K562 (cell line): Measurements from ENCODE around the gene CACNA1I. TPM values are rescaled to one million over a fixed set of nuclear protein-coding genes. Genes with fewer than 3 reads are reported as not detected.

Experiments used
- ATAC-seq: fragments of 200-7000 bp; cut with Tn5 transposase; 3 replicates; pipeline ENCODE4 v1.9.1; 2020; ENCODE audit warnings: moderate library complexity
- BruUV-seq: library from RNA; stranded (reverse); fragments of 400-500 nt; replicated peaks from 2 replicates; lab custom pipeline; 2021; lab: Mats Ljungman, UMichigan
- CTCF ChIA-PET: fragments of 300-600 bp; formaldehyde crosslinking; extraction: SDS; loops from one replicate; lab custom pipeline; 2021; ENCODE audit warnings: low intra/inter-chr PET ratio; lab: Yijun Ruan, JAX
- POLR2A ChIA-PET: fragments of 300-600, 350-650 bp; sonication (Branson Sonifier 250); formaldehyde crosslinking; extraction: SDS; loops from one replicate; lab custom pipeline; 2021; ENCODE audit warnings: antibody characterized with exemption, inconsistent platforms; lab: Yijun Ruan, JAX
- DNase-seq, 4 experiments: peaks; one replicate each; pipeline versions ENCODE4 v3.0.0 to v3.0.0-alpha.2; 2011 to 2018; ENCODE audit warnings: low spot score in 3 of 4, mixed read lengths in 3 of 4; ENCODE audit errors: extremely low read depth in 1 of 4
- FAIRE-seq: peaks from 2 replicates; lab custom pipeline; 2011; peaks lifted over from hg19 to GRCh38; lab: Jason Lieb, UNC
- H2AFZ ChIP-seq: 2 replicates; pipeline ENCODE4 v1.6.0; 2011; ENCODE audit warnings: low read depth, low read length, control low read depth, inconsistent platforms
- H3K27ac ChIP-seq: fragments of 200-600 bp; 3 replicates; pipeline ENCODE4 v1.8.0; 2011; ENCODE audit warnings: low read depth, mild to moderate bottlenecking, control low read depth, inconsistent platforms, low read length, moderate library complexity, mixed read lengths; ENCODE audit errors: extremely low read depth
- H3K27me3 ChIP-seq, 2 experiments: fragments of 300-600 bp in 1 of 2; 2 replicates in 1 of 2; 3 replicates in 1 of 2; pipeline versions ENCODE4 v1.6.0 to v1.8.0; 2011; ENCODE audit warnings: inconsistent platforms in 2 of 2, low read length in 2 of 2, mild to moderate bottlenecking in 1 of 2, mixed read lengths in 1 of 2, moderate library complexity in 1 of 2; ENCODE audit not compliant: control insufficient read depth in 2 of 2, insufficient read depth in 2 of 2
- H3K36me3 ChIP-seq: fragments of 300-600 bp; 3 replicates; pipeline ENCODE4 v1.8.0; 2011; ENCODE audit warnings: mild to moderate bottlenecking, low read length, inconsistent platforms; ENCODE audit not compliant: control insufficient read depth, insufficient read depth
- H3K4me1 ChIP-seq, 2 experiments: fragments of 200-600 bp in 1 of 2; replicated peaks in 1 of 2; 2 replicates in 1 of 2; 3 replicates in 1 of 2; pipeline versions ENCODE4 v1.5.1 to v1.8.0; 2011; ENCODE audit warnings: inconsistent platforms in 2 of 2, low read length in 2 of 2, mild to moderate bottlenecking in 1 of 2, mixed read lengths in 1 of 2, moderate library complexity in 1 of 2; ENCODE audit not compliant: control insufficient read depth in 2 of 2, insufficient read depth in 2 of 2
- H3K4me2 ChIP-seq: 2 replicates; pipeline ENCODE4 v1.6.1; 2011; ENCODE audit warnings: low read length, control low read depth, inconsistent platforms, mixed read lengths; ENCODE audit not compliant: insufficient read depth
- H3K4me3 ChIP-seq: fragments of 200-600 bp; sonication (generic), shearing (Covaris generic); 2 replicates; pipeline ENCODE4 v1.5.1; 2016; ENCODE audit warnings: control low read depth, inconsistent platforms
- H3K79me2 ChIP-seq: fragments of 200-600 bp; 3 replicates; pipeline ENCODE4 v1.8.0; 2011; ENCODE audit warnings: low read length, inconsistent platforms; ENCODE audit not compliant: control insufficient read depth, insufficient read depth
- H3K9ac ChIP-seq, 2 experiments: 2 replicates each; pipeline versions ENCODE4 v1.6.0 to v1.6.1; 2011; ENCODE audit warnings: low read depth in 2 of 2, low read length in 2 of 2, control low read depth in 1 of 2, inconsistent platforms in 1 of 2, mild to moderate bottlenecking in 1 of 2, mixed read lengths in 1 of 2; ENCODE audit not compliant: insufficient read depth in 1 of 2
- H3K9me1 ChIP-seq: one replicate; pipeline ENCODE4 v1.6.0; 2011; ENCODE audit warnings: inconsistent platforms, mild to moderate bottlenecking, low read length, moderate library complexity; ENCODE audit not compliant: control insufficient read depth, insufficient read depth
- H3K9me3 ChIP-seq: replicated peaks from 2 replicates; pipeline ENCODE4 v1.5.1; 2011; ENCODE audit warnings: low read depth, low read length, inconsistent platforms; ENCODE audit not compliant: control insufficient read depth, insufficient read depth
- H4K20me1 ChIP-seq: replicated peaks from 2 replicates; pipeline ENCODE4 v1.6.1; 2011; ENCODE audit warnings: low read length, inconsistent platforms, mixed read lengths; ENCODE audit not compliant: control insufficient read depth, insufficient read depth
- CBX3 ChIP-seq, 2 experiments: IDR thresholded peaks; 1 replicate in 1 of 2; 2 replicates in 1 of 2; pipeline ENCODE4 v1.6.1; 2012; ENCODE audit warnings: inconsistent platforms in 2 of 2, low read length in 2 of 2, borderline replicate concordance in 1 of 2, control low read depth in 1 of 2
- CBX5 ChIP-seq: IDR thresholded peaks from 2 replicates; pipeline ENCODE4 v1.6.1; 2014; ENCODE audit warnings: low read depth, borderline replicate concordance
- CXXC5 ChIP-seq: fragments of 250-450 bp; sonication (Bioruptor Pico); IDR thresholded peaks from 2 replicates; pipeline ENCODE4 v1.8.0; 2022; ENCODE audit warnings: inconsistent platforms, mild to moderate bottlenecking, moderate library complexity
- DACH1 ChIP-seq: fragments of 450-650 bp; IDR thresholded peaks from 2 replicates; pipeline ENCODE4 v1.6.1; 2018; ENCODE audit not compliant: partially characterized antibody
- FOXJ3 ChIP-seq: sonication (generic); formaldehyde crosslinking; IDR thresholded peaks from 2 replicates; pipeline ENCODE4 v1.4.0; 2020; ENCODE audit warnings: mild to moderate bottlenecking, missing genetic modification reagents
- ILK ChIP-seq: fragments of 450-650 bp; IDR thresholded peaks from 2 replicates; pipeline ENCODE4 v1.6.1; 2016; ENCODE audit warnings: missing genetic modification characterization, low read depth, mild to moderate bottlenecking, missing compliant biosample characterization, moderate library complexity, borderline replicate concordance
- PHB ChIP-seq: fragments of 250-450 bp; sonication (Bioruptor Pico); IDR thresholded peaks from 2 replicates; pipeline ENCODE4 v1.5.0; 2021
- RAD51 ChIP-seq: fragments of 450-650 bp; IDR thresholded peaks from 2 replicates; pipeline ENCODE4 v1.7.1; 2016; ENCODE audit warnings: low read depth, mild to moderate bottlenecking, borderline replicate concordance
- SRSF9 ChIP-seq: fragments of 200-400 bp; formaldehyde crosslinking; IDR thresholded peaks from 2 replicates; pipeline ENCODE4 v1.6.1; 2017; ENCODE audit warnings: low read depth, low read length, borderline replicate concordance
- WGBS: fragments of 100-300 bp; shearing (Covaris generic); methylation state at CpG from one replicate; pipeline ENCODE4 v1.1.6; 2016; ENCODE audit warnings: low coverage, mixed read lengths; ENCODE audit not compliant: insufficient coverage; ENCODE audit errors: missing lambda C conversion rate; 5-methylcytosine and 5-hydroxymethylcytosine counted together
- in situ Hi-C: fragments of 300-500 bp; cut with MboI; formaldehyde crosslinking; loops from 4 replicates; pipeline ENCODE4 v1.15.0; 2018; ENCODE audit warnings: inconsistent platforms, mixed read lengths
- intact Hi-C: fragments of 100-400 bp; cut with micrococcal nuclease; formaldehyde crosslinking; loops from 2 replicates; pipeline ENCODE4 v1.14.2; 2022
- polyA plus RNA-seq, 8 experiments: library from polyadenylated mRNA; depleted of rRNA in 4 of 8; stranded (reverse) in 5 of 8; unstranded in 3 of 8; fragments of >200 nt; fragmentation: Nextera tagmentation in 2 of 8; fragmentation: Illumina TruSeq in 1 of 8; extraction: Ambion mirVana in 2 of 8; extraction: Trizol in 1 of 8; gene quantifications; 2 replicates each; pipeline versions ENCODE4 v1.2.1 to v1.2.3, GENCODE V29; 2011 to 2014; ENCODE audit warnings: inconsistent platforms in 1 of 8, missing spikeins in 1 of 8
- total RNA-seq, 7 experiments: library from RNA; depleted of rRNA in 6 of 7; stranded (reverse); fragments of >200 nt in 6 of 7; fragmentation: Illumina TruSeq in 2 of 7; extraction: Trizol in 2 of 7; gene quantifications; 2 replicates each; pipeline versions ENCODE4 v1.2.1 to v1.2.3, GENCODE V29; 2011 to 2021; ENCODE audit warnings: low replicate concordance in 1 of 7
- TF ChIP-seq, protein P1 (sequence below): sonication (generic); formaldehyde crosslinking; IDR thresholded peaks from 2 replicates; pipeline ENCODE4 v1.4.0; 2020; ENCODE audit warnings: mild to moderate bottlenecking, missing genetic modification reagents
- TF ChIP-seq, protein P2 (sequence below): fragments of 450-650 bp; IDR thresholded peaks from 2 replicates; pipeline ENCODE4 v1.6.1; 2014; ENCODE audit warnings: low read depth, mild to moderate bottlenecking, moderate library complexity, borderline replicate concordance
- TF ChIP-seq, protein P3 (sequence below): fragments of 250-450 bp; sonication (Bioruptor Pico); IDR thresholded peaks from 2 replicates; pipeline ENCODE4 v1.5.0; 2021; ENCODE audit warnings: mild to moderate bottlenecking, borderline replicate concordance
- TF ChIP-seq, protein P4 (sequence below): sonication (generic); formaldehyde crosslinking; IDR thresholded peaks from 2 replicates; pipeline ENCODE4 v1.8.1; 2023; ENCODE audit warnings: mild to moderate bottlenecking, missing genetic modification reagents

CACNA1I gene
- total and polyA plus RNA-seq, 9 of the 15 experiments (the other 6 are each of a cell fraction or from before 2014, with no cell fraction given) = 0.01 to 0.79 (median 0.32) TPM; not detected in 1

DNA sequence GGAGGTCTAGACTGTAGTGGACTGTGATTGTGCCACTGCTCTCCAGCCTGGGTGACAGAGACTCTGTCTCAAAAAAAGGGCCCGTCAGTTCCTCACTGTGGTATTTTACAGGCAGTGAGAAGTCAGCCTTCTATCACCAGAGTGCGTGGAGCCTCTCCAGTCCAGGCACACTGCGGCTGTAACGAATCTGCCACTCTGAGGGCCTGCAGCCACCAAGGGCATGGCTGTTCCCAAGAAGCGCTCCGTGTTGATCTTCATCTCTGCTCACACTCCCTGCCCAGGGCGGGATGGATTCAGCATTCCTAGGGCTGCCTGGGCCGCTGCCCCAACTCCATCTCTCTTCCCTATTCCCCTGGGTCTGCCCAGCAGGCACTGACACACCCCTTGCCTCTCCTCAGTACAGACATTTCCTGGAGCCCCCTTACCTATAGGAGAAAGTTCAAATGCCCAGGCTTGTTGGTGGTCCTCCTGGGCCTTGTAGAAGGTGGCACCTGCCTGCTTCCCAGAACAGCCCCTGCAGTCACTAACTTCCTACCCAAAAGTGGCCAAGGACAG lies 148.4 kb downstream of the CACNA1I start:
- in situ Hi-C loops (no loop called here), intact Hi-C loops (no loop called here)
- Histone ChIP-seq H3K4me2 (no peak overlapping the region), H3K9me3 (no peaks in the 10 kb centered on the region), H3K36me3 (no peaks in the 10 kb centered on the region), H2AFZ (no peak overlapping the region), H3K4me1 (peaks cover 18 to 20% of the 10 kb centered on the region in 2 experiments), H4K20me1 (no peaks in the 10 kb centered on the region), H3K9me1 (no peaks in the 10 kb centered on the region), H3K27me3 (no peaks in the 10 kb centered on the region), H3K27ac (no peak overlapping the region), H3K9ac (peak overlapping the region in 1 of 2 experiments; percentile 7; a peak in 1 of 4 replicates), H3K4me3 (no peak overlapping the region), H3K79me2 (no peaks in the 10 kb centered on the region)
- DNase-seq = no peak
- ChIA-PET CTCF (no interaction called here), POLR2A (interaction anchor here (0.6 kb wide), 1 partner anchor 890 kb away, joined by 4 read pairs; no protein-coding TSS in a partner anchor)
- WGBS = 93% methylated on average over 8 of the region's 8 CpGs
- no peak for FAIRE-seq
- no TSS peak for BruUV-seq
- no peak for ATAC-seq
- TF ChIP-seq, protein P1, sequence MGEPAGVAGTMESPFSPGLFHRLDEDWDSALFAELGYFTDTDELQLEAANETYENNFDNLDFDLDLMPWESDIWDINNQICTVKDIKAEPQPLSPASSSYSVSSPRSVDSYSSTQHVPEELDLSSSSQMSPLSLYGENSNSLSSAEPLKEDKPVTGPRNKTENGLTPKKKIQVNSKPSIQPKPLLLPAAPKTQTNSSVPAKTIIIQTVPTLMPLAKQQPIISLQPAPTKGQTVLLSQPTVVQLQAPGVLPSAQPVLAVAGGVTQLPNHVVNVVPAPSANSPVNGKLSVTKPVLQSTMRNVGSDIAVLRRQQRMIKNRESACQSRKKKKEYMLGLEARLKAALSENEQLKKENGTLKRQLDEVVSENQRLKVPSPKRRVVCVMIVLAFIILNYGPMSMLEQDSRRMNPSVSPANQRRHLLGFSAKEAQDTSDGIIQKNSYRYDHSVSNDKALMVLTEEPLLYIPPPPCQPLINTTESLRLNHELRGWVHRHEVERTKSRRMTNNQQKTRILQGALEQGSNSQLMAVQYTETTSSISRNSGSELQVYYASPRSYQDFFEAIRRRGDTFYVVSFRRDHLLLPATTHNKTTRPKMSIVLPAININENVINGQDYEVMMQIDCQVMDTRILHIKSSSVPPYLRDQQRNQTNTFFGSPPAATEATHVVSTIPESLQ = no peak
- TF ChIP-seq RAD51 (no peak), FOXJ3 (CRISPR knock-in tag) (no peak), PHB (CRISPR knock-in tag) (no peak), CBX5 (no peak), CBX3 (IDR thresholded peaks at IDR 0.05; ENCODE audit: borderline replicate concordance in 1 of 2, low read length in 2 of 2) (no peak), DACH1 (no peak), CXXC5 (CRISPR knock-in tag) (no peak), SRSF9 (no peak), ILK (tag) (no peak)
- TF ChIP-seq, protein P2, sequence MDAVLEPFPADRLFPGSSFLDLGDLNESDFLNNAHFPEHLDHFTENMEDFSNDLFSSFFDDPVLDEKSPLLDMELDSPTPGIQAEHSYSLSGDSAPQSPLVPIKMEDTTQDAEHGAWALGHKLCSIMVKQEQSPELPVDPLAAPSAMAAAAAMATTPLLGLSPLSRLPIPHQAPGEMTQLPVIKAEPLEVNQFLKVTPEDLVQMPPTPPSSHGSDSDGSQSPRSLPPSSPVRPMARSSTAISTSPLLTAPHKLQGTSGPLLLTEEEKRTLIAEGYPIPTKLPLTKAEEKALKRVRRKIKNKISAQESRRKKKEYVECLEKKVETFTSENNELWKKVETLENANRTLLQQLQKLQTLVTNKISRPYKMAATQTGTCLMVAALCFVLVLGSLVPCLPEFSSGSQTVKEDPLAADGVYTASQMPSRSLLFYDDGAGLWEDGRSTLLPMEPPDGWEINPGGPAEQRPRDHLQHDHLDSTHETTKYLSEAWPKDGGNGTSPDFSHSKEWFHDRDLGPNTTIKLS = no peak
- TF ChIP-seq, protein P3, sequence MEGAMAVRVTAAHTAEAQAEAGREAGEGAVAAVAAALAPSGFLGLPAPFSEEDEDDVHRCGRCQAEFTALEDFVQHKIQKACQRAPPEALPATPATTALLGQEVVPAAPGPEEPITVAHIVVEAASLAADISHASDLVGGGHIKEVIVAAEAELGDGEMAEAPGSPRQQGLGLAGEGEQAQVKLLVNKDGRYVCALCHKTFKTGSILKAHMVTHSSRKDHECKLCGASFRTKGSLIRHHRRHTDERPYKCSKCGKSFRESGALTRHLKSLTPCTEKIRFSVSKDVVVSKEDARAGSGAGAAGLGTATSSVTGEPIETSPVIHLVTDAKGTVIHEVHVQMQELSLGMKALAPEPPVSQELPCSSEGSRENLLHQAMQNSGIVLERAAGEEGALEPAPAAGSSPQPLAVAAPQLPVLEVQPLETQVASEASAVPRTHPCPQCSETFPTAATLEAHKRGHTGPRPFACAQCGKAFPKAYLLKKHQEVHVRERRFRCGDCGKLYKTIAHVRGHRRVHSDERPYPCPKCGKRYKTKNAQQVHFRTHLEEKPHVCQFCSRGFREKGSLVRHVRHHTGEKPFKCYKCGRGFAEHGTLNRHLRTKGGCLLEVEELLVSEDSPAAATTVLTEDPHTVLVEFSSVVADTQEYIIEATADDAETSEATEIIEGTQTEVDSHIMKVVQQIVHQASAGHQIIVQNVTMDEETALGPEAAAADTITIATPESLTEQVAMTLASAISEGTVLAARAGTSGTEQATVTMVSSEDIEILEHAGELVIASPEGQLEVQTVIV = no peak
- TF ChIP-seq, protein P4, sequence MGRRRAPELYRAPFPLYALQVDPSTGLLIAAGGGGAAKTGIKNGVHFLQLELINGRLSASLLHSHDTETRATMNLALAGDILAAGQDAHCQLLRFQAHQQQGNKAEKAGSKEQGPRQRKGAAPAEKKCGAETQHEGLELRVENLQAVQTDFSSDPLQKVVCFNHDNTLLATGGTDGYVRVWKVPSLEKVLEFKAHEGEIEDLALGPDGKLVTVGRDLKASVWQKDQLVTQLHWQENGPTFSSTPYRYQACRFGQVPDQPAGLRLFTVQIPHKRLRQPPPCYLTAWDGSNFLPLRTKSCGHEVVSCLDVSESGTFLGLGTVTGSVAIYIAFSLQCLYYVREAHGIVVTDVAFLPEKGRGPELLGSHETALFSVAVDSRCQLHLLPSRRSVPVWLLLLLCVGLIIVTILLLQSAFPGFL (CRISPR knock-in tag) = no peak
